Measurements from ENCODE around the gene EIPR1. TPM values are rescaled to one million over a fixed set of nuclear protein-coding genes. Genes with fewer than 3 reads are reported as not detected.

Gene EIPR1
- total and polyA plus RNA-seq, 2 donors (not counting 3 experiments of a cell fraction or from before 2014, with no cell fraction given) = 30.8 to 57.3 TPM

DNA sequence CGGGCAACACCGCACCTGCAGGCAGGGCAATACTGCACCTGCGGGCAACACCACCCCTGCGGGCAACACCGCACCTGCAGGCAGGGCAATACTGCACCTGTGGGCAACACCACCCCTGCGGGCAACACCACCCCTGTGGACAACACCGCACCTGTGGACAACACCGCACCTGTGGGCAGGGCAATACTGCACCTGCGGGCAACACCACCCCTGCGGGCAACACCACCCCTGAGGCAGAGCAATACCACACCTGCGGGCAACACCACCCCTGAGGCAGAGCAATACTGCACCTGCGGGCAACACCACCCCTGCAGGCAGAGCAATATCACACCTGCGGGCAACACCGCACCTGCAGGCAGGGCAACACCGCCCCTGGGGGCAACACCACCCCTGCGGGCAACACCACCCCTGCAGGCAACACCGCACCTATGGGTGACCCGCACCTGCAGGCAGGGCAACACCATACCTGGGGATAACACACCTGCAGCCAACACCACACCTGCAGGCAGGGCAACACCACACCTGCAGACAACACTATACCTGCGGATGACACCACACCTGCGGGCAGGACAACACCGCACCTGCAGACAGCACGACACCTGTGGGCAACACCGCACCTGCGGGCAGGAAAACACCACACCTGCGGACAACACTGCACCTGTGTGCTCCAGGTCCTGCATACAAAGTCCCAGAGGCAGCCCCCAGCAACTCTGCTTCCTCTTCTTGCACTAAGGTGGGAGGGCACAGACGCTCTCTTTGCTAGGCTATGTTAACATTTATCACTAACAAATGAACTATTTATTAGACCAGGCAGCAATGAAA is 57.7 kb downstream of the EIPR1 start:
- ChIA-PET POLR2A (no interaction called here), CTCF (interaction anchor here (1.1 kb wide), 1 partner anchor 16 kb away, joined by 3 read pairs; no protein-coding TSS in a partner anchor)
- FAIRE-seq (no peak), DNase-seq (ENCODE audit: low read depth, low spot score) (no peak)
- no peak for TF ChIP-seq POLR2A (IDR thresholded peaks at IDR 0.05; ENCODE audit: low read depth, low read length)
- TF ChIP-seq JUN (IDR thresholded peaks at IDR 0.05; ENCODE audit: borderline replicate concordance, insufficient read depth, insufficient read length, low read depth) = no peak
- TF ChIP-seq, protein P1, sequence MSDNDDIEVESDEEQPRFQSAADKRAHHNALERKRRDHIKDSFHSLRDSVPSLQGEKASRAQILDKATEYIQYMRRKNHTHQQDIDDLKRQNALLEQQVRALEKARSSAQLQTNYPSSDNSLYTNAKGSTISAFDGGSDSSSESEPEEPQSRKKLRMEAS (IDR thresholded peaks at IDR 0.05; ENCODE audit: insufficient read depth, insufficient read length) = no peak
- no peak for TF ChIP-seq EZH2 (IDR thresholded peaks at IDR 0.05; ENCODE audit: borderline replicate concordance, low read depth, low read length, severe bottlenecking)
- TF ChIP-seq FOS (IDR thresholded peaks at IDR 0.05; ENCODE audit: borderline replicate concordance, insufficient read depth, low read length) = no peak
- TF ChIP-seq MYC (IDR thresholded peaks at IDR 0.05; ENCODE audit: low read depth, low read length) = no peak
- no peak for TF ChIP-seq POLR2AphosphoS5 (IDR thresholded peaks at IDR 0.05; ENCODE audit: insufficient read depth, low read depth, low read length)
- no peak for TF ChIP-seq GATA2 (IDR thresholded peaks at IDR 0.05; ENCODE audit: insufficient read depth, insufficient read length, low read depth, low read length)
- TF ChIP-seq, protein P2, sequence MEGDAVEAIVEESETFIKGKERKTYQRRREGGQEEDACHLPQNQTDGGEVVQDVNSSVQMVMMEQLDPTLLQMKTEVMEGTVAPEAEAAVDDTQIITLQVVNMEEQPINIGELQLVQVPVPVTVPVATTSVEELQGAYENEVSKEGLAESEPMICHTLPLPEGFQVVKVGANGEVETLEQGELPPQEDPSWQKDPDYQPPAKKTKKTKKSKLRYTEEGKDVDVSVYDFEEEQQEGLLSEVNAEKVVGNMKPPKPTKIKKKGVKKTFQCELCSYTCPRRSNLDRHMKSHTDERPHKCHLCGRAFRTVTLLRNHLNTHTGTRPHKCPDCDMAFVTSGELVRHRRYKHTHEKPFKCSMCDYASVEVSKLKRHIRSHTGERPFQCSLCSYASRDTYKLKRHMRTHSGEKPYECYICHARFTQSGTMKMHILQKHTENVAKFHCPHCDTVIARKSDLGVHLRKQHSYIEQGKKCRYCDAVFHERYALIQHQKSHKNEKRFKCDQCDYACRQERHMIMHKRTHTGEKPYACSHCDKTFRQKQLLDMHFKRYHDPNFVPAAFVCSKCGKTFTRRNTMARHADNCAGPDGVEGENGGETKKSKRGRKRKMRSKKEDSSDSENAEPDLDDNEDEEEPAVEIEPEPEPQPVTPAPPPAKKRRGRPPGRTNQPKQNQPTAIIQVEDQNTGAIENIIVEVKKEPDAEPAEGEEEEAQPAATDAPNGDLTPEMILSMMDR (IDR thresholded peaks at IDR 0.05; ENCODE audit: extremely low read depth in 1 of 2, insufficient read depth in 1 of 2, low read depth in 1 of 2, low read length in 2 of 2) = no peak
- Histone ChIP-seq H3K27ac (ENCODE audit: insufficient read depth, low read depth, low read length) (no peak overlapping the region), H2AFZ (ENCODE audit: low read depth, low read length) (no peak overlapping the region), H3K79me2 (ENCODE audit: control insufficient read depth, insufficient read depth, low read length) (peaks cover 3% of the 10 kb centered on the region), H3K9me3 (replicated peaks; ENCODE audit: control insufficient read depth, insufficient read depth, low read length) (no peaks in the 10 kb centered on the region), H3K27me3 (ENCODE audit: control insufficient read depth in 2 of 2, insufficient read depth in 2 of 2, low read length in 2 of 2) (no peaks in the 10 kb centered on the region), H4K20me1 (replicated peaks; ENCODE audit: control insufficient read depth, extremely low read depth, insufficient read depth, low read length) (no peaks in the 10 kb centered on the region), H3K36me3 (ENCODE audit: control insufficient read depth in 2 of 2, extremely low read depth in 1 of 2, insufficient read depth in 2 of 2, low read length in 2 of 2) (peaks cover 0 to 7% of the 10 kb centered on the region in 2 experiments), H3K4me3 (replicated peaks in 1 of 3; ENCODE audit: insufficient read depth in 1 of 3, low read depth in 1 of 3, low read length in 3 of 3) (no peak overlapping the region), H3K4me1 (ENCODE audit: control insufficient read depth, extremely low read depth, insufficient read depth, low read length) (no peaks in the 10 kb centered on the region), H3K4me2 (ENCODE audit: insufficient read depth, low read length) (no peak overlapping the region), H3K9me1 (replicated peaks; ENCODE audit: control insufficient read depth, extremely low read depth, insufficient read depth, low read length) (no peaks in the 10 kb centered on the region), H3K9ac (replicated peaks; ENCODE audit: extremely low read depth, insufficient read depth, low read length) (no peak overlapping the region)
- BruUV-seq (replicated peaks) = no TSS peak
- intact Hi-C loops (cut with micrococcal nuclease) (no loop called here), dilution Hi-C loops (cut with MboI; ENCODE audit: extremely low pct_ligation_motif_present, low sequenced_read_pairs) (no loop called here)
